Measurements from ENCODE around the gene ELMO3.

Gene ELMO3

DNA sequence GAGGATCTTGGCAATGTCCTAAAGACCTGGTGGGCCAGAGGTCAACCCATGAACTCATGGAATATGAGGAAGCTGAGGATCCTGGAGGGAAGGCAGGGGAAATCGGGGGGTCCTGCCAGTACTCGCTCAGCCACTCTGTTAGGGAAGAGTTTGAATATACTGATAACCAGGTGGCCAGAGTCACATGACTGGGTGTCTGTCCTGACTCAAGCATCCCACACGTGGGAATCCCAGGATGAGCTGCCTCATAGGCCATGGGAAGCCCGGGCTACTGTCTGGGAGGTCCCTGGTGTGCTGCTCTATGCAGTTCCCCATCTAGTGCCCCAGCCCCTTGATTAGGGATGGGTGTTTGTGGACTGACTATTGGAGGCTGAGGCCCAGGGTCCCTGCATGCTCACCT is 10.6 kb upstream of the ELMO3 start:
- peaks cover 11% of the 10 kb centered on the region for H3K4me1 ChIP-seq (ENCODE audit: low read depth, poor library complexity, severe bottlenecking)
- no peak overlapping the region for H3K27ac ChIP-seq
- H2AFZ ChIP-seq (ENCODE audit: low read depth), result no peak overlapping the region
- no peaks in the 10 kb centered on the region for H4K20me1 ChIP-seq (ENCODE audit: insufficient read depth)
- no peak overlapping the region for H3K4me3 ChIP-seq (IDR thresholded peaks at IDR 0.05; ENCODE audit: insufficient read depth, low read depth, low read length)
- peaks cover 17% of the 10 kb centered on the region; the same call in 1 of the 2 replicates for H3K27me3 ChIP-seq (ENCODE audit: insufficient read depth, low read depth)
- no peak overlapping the region for H3K9ac ChIP-seq
- no peak overlapping the region for H3K4me2 ChIP-seq
- no peaks in the 10 kb centered on the region for H3K36me3 ChIP-seq (ENCODE audit: insufficient read depth)
- TF ChIP-seq, protein P1, sequence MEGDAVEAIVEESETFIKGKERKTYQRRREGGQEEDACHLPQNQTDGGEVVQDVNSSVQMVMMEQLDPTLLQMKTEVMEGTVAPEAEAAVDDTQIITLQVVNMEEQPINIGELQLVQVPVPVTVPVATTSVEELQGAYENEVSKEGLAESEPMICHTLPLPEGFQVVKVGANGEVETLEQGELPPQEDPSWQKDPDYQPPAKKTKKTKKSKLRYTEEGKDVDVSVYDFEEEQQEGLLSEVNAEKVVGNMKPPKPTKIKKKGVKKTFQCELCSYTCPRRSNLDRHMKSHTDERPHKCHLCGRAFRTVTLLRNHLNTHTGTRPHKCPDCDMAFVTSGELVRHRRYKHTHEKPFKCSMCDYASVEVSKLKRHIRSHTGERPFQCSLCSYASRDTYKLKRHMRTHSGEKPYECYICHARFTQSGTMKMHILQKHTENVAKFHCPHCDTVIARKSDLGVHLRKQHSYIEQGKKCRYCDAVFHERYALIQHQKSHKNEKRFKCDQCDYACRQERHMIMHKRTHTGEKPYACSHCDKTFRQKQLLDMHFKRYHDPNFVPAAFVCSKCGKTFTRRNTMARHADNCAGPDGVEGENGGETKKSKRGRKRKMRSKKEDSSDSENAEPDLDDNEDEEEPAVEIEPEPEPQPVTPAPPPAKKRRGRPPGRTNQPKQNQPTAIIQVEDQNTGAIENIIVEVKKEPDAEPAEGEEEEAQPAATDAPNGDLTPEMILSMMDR (conservative IDR thresholded peaks at IDR 0.05; ENCODE audit: low read depth, low read length), result no peak
- peaks cover 14% of the 10 kb centered on the region for H3K79me2 ChIP-seq (ENCODE audit: insufficient read depth, low read depth)

DNA sequence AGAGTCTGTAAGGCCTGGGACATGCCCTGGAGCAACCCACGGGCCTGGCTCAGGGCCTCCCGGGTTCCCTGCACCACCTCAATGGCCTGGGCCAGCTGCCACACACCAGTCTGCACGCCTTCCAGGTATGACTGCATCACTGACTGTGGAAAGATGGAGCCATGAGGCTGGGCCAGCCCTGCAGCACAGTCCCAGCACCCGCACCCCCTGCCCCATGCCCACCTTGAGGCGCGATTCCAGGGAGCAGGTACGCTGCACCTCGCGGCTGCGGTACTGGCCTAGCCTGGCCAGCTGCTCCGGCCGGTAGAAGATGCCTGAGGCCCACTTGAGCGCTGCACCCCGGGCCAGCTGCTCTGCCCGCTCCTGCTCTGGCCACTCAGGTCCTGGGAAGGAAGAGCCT is 10.1 kb upstream of the ELMO3 start:
- TF ChIP-seq, protein P1 (conservative IDR thresholded peaks at IDR 0.05; ENCODE audit: low read depth, low read length), result no peak

DNA sequence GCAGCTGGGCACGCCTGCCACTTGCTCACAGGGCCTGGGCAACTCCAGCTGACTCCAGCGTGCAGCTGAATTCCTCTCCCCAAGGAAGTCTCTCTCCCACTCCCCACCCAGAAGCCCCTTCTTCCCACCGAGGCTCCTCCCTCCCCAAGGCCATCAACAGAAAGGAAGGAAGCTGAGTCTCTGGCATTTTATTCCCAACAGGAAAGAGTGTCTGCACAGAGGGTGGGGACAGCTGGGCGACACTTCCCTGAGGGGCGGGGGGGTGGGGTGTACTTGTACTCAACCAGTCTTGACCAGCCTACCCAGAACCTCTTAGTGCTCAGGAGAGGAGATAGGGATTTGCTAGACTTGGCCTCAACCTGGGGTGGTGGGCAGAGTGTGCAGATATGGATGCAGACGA is 8.9 kb upstream of the ELMO3 start, which contains the start of gene EXOC3L1:
Gene EXOC3L1, minus strand, starts transcription at position 96 of the 400 bp plus-strand sequence. CDS start 460 bp downstream, outside the sequence.
- Histone ChIP-seq H3K79me2 (ENCODE audit: insufficient read depth, low read depth) (peaks cover 24% of the 10 kb centered on the region), H3K9ac (no peak within 1 kb of the TSS), H3K4me1 (ENCODE audit: low read depth, poor library complexity, severe bottlenecking) (peaks cover 19% of the 10 kb centered on the region), H3K4me3 (IDR thresholded peaks at IDR 0.05; ENCODE audit: insufficient read depth, low read depth, low read length) (no peak within 1 kb of the TSS), H3K27me3 (ENCODE audit: insufficient read depth, low read depth) (peaks cover 17% of the 10 kb centered on the region; the same call in 1 of the 2 replicates), H3K4me2 (no peak within 1 kb of the TSS), H3K36me3 (ENCODE audit: insufficient read depth) (no peaks in the 10 kb centered on the region), H4K20me1 (ENCODE audit: insufficient read depth) (no peaks in the 10 kb centered on the region), H3K27ac (no peak within 1 kb of the TSS), H2AFZ (ENCODE audit: low read depth) (no peak within 1 kb of the TSS)
- TF ChIP-seq, protein P1 (conservative IDR thresholded peaks at IDR 0.05; ENCODE audit: low read depth, low read length), result no peak

More for the DNA sequence above, 10.1 kb upstream of the ELMO3 start:
- peaks cover 17% of the 10 kb centered on the region; the same call in 1 of the 2 replicates for H3K27me3 ChIP-seq (ENCODE audit: insufficient read depth, low read depth)
- H2AFZ ChIP-seq (ENCODE audit: low read depth), result no peak overlapping the region
- H3K36me3 ChIP-seq (ENCODE audit: insufficient read depth), result no peaks in the 10 kb centered on the region
- no peak overlapping the region for H3K4me2 ChIP-seq
- H3K79me2 ChIP-seq (ENCODE audit: insufficient read depth, low read depth), result peaks cover 18% of the 10 kb centered on the region
- no peak overlapping the region for H3K4me3 ChIP-seq (IDR thresholded peaks at IDR 0.05; ENCODE audit: insufficient read depth, low read depth, low read length)
- H3K9ac ChIP-seq, result no peak overlapping the region
- H4K20me1 ChIP-seq (ENCODE audit: insufficient read depth), result no peaks in the 10 kb centered on the region
- peaks cover 16% of the 10 kb centered on the region for H3K4me1 ChIP-seq (ENCODE audit: low read depth, poor library complexity, severe bottlenecking)
- H3K27ac ChIP-seq, result no peak overlapping the region

DNA sequence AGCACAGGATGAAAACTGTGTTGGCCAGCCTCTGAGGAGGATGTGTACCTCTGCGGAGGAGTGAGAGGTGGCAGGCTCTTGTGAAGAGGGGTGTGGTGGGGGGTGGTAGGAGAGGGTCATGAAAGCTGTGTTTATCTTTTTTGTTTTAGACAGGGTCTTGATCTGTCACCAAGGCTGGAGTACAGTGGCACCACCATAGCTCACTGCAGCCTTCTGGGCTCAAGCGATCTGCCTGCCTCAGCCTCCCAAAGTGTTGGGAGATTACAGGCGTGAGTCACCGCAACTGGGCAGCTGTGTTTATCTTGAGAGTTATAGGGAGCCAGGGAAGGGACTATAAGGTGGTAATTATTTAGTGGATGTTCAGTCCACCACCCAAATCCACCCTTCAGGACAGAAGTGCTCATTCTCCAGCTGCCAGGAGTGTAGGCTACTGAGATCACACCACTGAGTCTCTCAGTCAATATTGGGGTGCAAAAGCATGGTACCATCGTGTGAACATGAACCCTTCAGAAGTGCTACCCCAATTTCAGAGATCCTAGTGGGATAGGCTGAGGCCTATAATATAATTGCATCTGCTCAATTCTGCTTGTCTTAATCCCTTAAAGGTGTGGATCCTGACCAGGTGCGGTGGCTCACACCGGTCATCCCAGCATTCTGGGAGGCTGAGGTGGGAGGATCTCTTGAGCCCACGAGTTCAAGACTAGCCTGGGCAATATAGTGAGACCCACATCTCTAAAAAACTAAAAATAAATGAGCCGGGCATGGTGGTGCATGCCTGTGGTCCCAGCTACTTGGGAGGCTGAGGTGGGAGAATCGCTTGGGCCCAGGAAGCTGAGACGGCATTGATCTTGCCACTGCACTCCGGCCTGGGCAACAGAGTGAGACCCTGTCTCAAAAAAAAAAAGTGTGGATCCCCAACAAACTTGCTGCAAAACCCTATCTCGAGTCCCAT is 8.2 kb upstream of the ELMO3 start:
- TF ChIP-seq, protein P1 (conservative IDR thresholded peaks at IDR 0.05; ENCODE audit: low read depth, low read length), result no peak
- Histone ChIP-seq H3K4me1 (ENCODE audit: low read depth, poor library complexity, severe bottlenecking) (peaks cover 19% of the 10 kb centered on the region), H4K20me1 (ENCODE audit: insufficient read depth) (no peaks in the 10 kb centered on the region), H3K4me2 (no peak overlapping the region), H3K36me3 (ENCODE audit: insufficient read depth) (no peaks in the 10 kb centered on the region), H3K27me3 (ENCODE audit: insufficient read depth, low read depth) (peaks cover 14% of the 10 kb centered on the region; the same call in 1 of the 2 replicates), H3K9ac (no peak overlapping the region), H3K4me3 (IDR thresholded peaks at IDR 0.05; ENCODE audit: insufficient read depth, low read depth, low read length) (no peak overlapping the region), H3K27ac (no peak overlapping the region), H2AFZ (ENCODE audit: low read depth) (no peak overlapping the region), H3K79me2 (ENCODE audit: insufficient read depth, low read depth) (peaks cover 24% of the 10 kb centered on the region)
